Stimulated activated naive CD8-positive, alpha-beta T cell treated with anti-CD3 and anti-CD28 coated beads, Interleukin-15, Interleukin-2, amounts not matched to agents 100 U/mL and 50 U/mL, for 24 hours (primary cell): ENCODE data around the gene AGK.
A peak's percentile ranks its signal among the peaks of the same experiment; 100 is the strongest.
"Not testable (repeated sequence)": the region's sequence is repeated elsewhere in the genome, so short reads cannot be mapped to it uniquely, and the experiment has no call there.

ENCODE experiments used
- ATAC-seq: fragments of 150-1000 bp; cut with Tn5 transposase; one replicate; pipeline ENCODE4 v1.10.0; 2021
- DNase-seq: peaks from one replicate; pipeline ENCODE4 v3.0.0; 2021

AGK gene

DNA sequence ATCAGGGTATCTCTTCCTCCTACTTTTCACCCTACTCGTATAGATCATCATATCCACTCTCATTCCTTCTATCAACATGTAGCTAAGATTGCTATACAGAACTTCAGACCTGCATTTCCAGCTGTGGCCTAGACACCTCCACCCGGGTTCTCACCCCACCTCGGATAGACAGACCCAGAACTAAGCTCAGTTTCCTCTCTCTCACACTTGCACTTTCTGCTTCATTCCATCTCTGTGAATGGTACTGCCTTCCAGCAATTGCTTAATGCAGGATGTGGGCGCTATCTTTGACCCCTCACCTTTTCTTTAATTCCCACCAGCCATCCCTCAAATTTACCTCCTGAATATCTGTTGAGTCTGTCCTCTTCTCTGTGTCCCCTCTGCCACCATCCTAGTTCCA, 35.7 kb downstream of the AGK start:
- ATAC-seq = no peak
- no peak for DNase-seq

DNA sequence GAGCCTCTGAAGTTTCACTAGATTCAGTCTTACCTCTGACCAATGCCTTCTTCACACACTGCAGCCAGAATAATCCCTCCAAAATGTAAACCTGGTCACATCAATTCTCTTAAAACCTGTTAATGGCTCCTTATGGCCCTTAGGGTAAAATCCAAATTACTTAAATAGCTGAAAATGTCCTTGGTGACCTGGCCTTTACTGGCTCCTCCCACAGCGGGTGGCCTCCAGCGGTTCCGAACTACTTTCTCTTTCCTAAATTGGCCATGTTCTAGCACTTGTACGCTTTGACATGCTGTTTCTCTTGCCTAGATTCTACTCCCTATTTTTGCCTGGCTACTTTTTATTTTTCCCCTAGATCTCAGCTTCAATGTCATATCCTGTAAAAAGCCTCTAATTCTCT, 36.1 kb downstream of the AGK start:
- DNase-seq (no peak), ATAC-seq (no peak)

DNA sequence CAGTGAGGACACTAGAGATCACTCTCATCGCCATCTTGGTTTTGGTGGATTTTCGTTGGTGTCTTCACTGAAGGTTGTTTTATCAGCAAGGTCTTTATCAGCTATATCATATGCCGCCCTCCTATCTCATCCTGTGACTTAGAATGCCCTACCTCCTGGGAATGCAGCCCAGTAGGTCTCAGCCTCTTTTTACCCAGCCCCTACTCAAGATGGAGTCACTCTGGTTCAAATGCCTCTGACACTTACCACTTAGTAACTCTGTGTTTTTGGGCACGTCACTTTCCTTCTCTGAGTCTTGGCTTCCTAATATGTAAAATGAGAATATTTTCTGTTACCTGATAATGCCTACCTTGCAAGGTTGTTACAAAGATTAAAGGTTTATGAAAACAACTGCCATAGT, 37.7 kb downstream of the AGK start:
- no peak for DNase-seq
- no peak for ATAC-seq

DNA sequence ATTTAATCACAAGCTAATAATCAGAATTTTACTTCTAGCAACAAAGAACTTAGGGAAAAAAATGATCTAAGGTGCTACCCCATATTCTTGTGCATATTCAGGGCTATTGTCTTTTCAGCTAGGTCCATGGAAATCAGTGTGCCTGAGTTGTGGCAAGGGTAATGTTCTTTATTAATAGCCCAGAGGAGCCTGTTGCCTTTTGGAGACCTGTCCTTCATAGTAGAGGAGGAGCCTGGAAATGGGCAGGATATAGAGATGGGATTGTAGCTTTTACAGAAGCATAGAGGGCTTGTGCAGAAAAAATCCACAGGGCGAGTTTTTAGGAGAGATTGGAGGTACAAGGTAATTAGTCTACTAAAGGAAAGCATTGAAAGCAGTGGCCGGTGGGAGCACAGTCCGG, 38.9 kb downstream of the AGK start:
- ATAC-seq (no peak), DNase-seq (no peak)

DNA sequence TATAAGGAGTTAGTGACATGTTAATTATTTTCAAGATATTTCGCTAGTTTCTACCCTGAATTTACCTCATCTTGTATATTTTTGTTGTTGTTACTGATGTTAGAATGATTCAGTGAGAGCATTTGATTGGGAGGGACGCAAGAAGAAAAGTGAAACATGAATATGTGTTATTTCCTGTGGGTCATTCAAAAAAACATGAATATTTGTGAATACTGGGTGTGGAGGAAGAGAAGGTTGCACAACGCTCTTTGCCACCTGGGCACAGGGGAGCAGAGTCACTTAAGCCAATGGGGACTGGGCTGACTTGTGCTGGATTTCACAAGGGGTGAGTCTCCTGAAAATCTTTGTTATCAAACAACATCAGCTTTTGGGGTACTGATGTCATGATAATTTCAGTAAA, 39.5 kb downstream of the AGK start:
- no peak for DNase-seq

DNA sequence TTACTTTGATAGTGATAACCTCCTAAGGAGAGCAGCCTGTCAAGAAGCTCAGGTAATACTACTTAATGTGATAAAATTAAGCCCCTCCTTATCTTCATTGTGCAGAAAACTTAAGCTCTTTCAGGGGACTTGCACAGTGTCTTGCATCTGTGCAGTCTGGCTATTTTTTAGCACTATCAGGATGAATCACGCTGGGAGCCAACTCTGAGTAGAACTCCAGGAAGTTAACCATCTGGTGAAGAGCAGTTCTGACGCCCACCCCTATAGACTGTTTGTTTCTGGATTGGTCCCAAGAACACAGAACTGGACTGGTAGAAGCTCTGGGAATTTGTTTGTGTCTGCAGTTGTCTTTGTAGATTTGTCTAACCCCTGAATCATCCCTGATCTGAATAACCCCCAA, 41.9 kb downstream of the AGK start:
- ATAC-seq = peak; percentile 57
- no peak for DNase-seq

More for the DNA sequence above, 39.5 kb downstream of the AGK start:
- ATAC-seq = no peak

DNA sequence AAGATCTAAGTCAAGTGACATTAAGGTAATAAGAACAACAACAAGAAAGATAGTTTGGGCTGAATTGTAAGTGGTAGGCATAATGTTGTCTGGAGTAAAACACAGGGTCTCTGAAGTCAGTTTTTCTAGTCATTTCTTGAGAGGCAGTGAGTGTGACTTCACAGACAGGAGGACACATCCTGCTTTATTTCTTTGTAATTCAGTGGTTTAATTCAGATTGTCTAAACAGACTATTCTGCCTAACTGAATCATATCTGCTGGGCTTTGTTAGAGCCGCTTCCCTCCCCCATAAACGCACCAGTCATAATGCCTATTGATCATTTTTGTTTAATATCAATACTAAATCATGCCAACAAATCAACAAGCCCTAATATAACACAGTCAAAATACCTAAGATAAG, 46.8 kb downstream of the AGK start:
- DNase-seq (no peak), ATAC-seq (no peak)

DNA sequence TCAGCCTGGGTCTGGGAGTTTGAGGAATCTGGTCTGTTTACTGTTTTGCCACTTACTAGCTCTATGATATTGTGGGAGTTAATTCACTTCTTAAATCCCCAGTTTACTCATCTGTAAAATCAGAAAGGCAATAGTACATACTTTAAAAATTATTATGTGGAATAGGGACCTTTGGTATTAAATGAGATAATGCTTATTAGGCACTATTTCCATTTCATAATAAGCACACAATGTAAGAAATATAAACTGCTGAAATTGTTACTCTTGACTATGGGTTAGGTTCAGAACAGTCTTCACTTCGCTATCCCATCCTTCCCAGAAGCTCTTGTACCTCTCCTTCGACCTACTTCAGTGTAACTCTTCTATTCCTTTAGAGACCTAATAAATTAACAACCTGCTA, 47.2 kb downstream of the AGK start:
- DNase-seq (no peak), ATAC-seq (no peak)

DNA sequence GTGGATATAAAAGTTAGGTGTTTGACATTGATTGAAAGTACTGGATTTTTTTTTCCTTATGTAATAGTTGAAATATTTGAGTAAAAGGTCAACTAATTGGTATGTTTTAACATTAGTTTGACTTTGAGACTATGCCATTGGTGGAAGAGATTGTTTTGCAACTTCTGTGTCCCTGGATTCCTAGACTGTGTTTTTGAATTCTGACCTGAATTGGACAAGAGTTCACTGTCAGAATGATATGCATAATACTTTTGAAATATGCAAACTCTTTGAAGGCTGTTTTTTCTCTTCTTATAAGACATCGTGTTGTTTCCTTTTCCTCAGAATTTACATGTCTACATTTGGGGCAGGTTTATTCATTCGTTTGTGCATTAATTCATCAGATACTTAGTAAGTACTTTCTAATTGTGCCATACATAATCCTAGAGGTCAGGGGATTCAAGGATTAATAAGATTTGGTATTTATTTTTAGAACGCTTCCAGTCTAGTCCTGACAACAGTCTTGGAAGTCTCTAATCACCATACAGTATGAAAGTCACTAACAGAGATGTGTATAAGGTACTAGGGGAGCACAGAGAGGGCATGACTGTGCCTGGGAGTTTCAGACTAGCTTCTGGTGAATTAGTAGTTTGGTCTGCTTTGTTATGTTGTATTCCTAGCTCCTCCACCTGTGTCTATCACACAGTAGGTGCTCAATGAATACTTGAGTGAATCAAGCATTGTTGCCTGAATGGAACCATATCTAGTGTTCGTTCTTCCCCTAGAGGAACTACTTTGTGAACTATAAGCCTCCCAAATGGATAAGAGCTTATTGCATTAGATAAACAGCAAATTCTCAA, 49.2 kb downstream of the AGK start:
- DNase-seq = no peak
- no peak for ATAC-seq

DNA sequence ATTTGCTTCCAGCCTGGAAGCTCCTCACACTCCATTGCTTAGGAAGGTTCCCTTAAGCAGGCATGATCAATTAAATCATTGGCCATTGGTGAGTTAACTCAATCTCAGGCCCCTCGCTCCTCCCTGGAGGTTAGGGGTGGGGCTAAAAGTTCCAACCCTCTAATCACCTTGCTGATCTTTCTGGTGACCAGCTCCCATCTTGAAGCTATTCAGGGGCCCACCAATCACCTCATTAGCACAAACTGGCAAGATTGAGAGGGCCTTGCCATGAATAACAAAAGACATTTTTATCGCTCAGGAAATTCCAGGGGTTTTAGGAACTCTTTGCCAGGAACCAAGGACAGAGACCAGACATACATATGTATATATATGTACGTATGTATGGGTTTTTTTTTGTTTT, 58.4 kb downstream of the AGK start:
- DNase-seq (no peak), ATAC-seq (no peak)

DNA sequence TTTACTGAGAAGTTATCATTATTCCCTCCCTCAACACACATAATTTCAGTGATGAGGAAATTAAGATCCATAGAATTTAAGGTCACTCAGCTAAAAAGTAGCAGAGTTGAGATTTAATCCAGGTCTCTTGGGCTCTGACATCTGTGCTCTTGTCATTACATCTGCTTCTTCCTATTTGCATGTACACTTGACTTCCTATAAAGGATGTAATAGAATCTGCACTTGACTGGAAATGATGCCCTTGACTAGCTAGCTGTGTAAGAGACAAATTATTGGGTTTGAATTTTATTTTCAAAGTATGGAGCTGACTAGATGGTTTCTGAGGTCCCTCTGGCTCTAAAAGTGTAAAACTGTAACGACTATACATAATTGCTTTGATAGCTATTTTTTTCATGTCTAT, 59.5 kb downstream of the AGK start:
- ATAC-seq = no peak
- DNase-seq = no peak

DNA sequence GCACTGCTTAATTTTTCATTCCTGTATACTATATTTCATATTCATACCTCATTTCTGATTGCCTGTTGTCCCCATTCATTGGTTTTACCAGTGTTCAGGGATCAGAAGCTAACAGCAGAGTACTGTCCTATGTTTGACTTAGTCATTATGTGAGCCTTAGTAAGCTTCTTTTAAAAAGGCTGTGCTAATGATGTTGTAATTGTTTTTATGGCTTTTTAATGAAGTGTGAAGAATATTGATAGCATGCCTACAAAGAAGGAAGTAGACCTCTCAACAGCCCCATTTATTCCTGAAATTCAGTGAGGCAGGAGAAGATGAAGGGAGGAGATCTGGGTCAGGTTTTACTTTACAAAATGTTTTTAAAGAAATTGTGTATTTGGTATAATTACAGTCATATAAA, 61.7 kb downstream of the AGK start:
- DNase-seq = no peak
- ATAC-seq = no peak

DNA sequence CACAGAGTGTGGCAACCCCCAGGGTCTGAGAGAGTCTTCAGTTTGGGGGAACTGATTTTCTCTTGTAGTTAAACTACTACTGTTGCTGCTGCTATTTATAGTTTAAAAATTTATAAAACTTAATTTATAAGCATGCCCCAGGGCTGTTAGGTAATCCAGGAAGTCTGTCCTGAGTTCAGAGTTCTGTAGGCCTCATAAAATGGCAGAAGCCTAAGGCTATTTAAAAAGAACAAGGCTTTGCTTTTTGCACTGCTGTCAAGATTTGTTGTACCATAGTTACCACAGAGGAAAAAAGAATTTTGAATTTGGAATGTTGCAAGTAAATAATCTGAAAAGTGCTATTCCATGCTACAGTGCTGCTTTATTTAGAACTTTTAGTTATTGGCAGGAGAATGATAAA, 66.1 kb downstream of the AGK start:
- DNase-seq (no peak), ATAC-seq (no peak)

DNA sequence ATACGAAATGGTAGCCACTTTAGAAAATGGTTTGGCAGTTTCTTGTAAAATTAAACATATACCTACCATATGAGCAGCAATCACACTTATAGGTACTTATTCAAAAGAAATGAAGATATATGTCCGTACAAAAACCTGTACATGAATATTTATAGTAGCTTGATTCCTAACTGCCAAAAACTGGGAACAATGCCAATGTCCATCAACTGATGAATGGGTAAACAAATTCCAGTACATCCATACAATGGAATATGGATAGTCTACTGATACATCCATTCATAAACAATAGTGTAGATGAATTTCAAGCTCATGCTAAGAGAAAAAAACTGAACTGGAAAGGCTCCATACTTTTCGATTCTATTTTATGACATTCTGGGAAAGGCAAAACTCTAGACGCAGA, 68.5 kb downstream of the AGK start:
- ATAC-seq = no peak
- DNase-seq = no peak

DNA sequence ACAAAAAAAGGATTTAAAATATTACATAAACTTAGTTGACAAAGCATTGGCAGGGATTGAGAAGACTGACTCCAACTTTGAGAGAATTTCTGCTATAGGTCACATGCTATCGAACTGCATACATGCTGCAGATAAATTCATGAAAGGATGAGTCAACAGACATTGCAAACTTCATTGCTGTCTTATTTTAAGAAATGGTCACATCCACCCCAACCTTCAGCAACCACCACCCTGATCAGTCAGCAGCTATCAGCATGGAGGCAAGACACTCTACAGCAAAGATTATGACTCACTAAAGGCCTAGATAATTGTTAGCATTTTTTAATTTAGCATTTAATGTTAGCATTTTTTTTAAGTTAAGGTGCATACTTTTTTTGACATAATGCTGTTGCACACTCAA, 73.6 kb downstream of the AGK start:
- ATAC-seq (no peak), DNase-seq (no peak)

DNA sequence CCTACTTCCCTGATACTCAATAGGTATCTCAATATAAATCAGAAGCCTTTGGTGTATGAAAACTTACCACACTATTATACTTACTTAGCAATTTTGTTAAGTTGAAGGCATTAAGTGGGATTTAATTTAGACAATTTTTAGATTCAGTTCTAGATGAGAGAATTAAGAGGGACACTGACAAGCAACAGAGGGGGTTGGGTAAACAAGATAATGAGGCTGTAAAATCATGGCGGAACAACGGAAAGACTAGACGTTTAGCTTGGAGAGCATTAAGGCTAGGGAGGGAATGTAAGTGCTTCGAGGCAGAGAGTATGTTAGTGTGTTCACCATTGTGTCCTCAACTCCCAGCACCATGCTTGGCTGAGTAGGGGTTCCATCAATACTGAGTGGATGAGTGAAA, 79.4 kb downstream of the AGK start:
- no peak for ATAC-seq

DNA sequence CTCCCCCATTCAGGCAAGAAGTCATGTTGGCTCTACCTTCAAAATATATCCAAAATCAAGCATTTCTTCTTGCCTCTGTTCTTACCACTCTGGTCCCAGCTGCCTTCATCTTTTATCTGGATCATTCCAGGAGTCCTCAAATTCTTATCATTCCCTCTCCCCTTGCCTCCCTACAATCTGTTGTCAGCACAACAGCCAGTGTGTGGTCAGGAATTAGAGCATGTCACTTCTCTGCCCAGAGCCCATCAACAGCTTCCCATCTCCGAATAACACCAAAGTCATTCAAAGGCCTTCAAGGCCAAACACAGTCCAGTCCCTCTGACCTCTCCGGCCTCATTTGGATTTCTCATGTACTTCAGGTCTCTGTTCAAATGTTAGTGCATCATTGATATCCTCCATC, 80.3 kb downstream of the AGK start:
- DNase-seq (no peak), ATAC-seq (no peak)

More for the DNA sequence above, 79.4 kb downstream of the AGK start:
- DNase-seq = no peak

DNA sequence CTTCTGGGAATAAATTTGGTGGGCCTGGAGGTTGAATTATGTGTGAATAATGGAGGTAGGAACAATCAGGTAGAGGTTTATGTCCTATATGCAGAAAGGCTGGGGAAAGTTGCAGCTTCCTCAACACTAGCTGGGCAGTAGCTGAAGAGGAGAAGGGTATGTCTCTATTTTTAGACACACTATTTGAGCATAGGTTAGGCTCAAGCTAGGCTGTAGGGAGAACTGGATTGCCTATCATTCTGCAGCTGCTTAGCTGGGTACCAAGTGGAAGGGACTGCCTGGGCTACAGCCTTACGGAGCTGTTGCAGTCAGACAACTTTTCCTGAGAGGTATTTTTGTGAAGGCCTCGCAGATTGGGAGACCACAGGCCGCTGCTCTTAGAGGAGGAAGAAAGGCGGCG, 82.9 kb downstream of the AGK start:
- DNase-seq (no peak), ATAC-seq (no peak)

DNA sequence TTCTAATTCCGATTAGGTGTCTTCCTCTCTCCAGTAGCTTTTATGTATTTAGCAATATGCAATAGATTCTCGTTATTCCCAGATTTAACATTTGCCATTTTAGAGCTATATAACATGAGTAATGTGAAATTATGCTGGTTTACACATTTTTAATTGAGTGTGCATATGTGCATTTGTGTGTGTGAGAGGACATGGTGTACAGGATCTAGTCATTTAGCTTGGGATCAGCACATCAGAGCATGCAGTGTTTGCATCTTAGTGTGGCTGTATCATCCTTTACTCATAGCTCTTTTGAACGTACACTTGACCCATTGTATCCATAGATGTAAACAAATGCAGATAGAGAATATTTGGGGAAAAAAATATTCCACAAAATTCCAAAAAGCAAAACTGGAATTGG, 84.8 kb downstream of the AGK start:
- ATAC-seq (no peak), DNase-seq (no peak)

DNA sequence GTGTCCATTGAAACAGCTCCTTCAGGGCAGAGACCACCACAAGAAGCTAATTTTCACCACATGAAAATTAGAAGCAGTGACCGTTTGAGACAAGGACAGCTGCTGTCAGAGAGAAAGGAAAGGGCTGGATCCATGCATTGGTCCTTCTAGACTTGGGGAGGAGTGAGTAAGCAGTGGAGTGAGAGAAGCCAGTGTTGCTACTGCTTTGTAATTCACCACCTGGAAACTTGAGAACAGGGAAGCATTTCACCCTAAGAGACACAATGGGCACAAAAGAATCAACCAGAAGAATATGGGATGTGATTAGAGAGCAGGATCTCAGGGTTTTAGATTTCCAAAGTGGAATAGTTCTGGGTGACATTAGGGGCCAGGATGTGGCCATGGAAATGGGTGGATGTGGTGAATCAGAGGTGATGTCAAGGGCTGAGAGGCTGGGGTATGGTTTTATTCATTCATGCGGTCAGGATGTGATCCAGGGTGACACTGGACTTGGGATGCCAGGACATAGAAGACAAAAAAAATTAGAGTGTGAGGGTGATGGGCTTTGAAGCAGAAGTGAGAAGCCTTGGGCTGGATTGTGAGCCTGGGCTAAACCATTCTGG, 89.1 kb downstream of the AGK start:
- ATAC-seq (no peak), DNase-seq (no peak)

DNA sequence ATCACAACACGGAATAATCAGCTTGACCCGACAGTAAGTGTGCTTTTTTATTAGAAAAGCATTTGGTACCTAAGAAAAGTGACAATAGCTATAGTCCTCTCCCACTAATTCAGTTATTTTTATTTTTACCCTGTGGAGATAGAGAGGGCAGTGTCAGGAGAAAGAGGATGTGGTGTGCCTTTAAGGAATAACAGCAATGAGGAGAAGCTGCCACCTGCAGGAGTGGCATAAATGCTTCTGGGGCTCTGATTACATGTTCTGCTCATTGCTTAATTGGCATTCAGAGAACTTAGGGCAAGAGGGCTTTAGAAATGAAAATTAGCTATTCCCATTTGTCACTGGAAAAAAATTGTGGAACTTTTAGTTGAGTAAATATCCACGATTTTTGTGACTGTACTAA, 90.7 kb downstream of the AGK start:
- no peak for ATAC-seq
- no peak for DNase-seq

DNA sequence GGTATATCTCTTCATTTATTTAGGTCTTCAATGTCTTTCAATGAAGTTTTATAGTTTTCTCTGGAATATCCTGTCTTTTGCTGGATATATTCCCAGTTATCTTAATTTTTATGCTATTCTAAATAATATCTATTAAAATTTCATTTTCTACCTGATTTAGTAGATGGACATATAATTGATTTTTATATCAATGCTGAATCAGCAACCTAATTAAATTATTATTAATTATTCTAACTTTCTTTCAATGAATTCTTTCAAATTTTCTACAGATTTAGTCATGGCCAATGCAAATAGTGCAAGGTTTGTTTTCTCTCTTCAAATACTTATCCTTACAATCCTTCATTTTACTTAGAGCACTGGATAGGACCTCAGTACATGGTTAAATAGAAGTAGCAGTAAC, 94.0 kb downstream of the AGK start:
- ATAC-seq (no peak), DNase-seq (no peak)

DNA sequence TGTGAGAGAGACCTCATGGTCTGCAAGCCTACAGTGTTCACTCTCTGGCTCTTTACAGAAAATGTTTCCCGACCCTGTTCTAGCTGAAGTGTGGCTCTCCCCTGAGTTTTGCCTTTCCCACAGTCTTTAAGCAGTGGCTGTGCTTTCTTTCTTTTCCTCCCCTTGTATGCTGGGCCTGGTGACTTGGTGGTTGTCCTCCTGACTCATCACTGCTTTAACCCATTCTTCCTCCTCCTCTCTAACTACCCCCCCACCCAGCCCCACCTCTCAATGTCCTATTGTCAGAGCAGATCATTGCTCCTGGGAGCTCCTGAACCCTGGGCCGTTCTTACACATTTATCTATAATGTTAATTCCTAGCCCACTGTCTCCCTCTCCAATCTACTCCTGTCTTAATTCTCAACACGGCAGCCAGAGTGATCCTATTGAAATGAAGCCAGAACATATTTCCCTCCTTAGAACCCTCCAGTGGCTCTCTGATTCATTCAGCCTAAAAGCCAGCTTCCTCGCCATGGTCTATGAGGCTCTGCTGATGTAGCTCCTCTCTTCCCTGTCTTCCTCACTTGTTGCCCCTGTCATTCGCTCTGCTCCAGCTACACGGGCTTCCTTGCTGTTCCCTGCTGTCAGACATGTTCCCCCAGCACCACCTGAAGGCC, 95.7 kb downstream of the AGK start:
- no peak for DNase-seq
- peak; percentile 40 for ATAC-seq

DNA sequence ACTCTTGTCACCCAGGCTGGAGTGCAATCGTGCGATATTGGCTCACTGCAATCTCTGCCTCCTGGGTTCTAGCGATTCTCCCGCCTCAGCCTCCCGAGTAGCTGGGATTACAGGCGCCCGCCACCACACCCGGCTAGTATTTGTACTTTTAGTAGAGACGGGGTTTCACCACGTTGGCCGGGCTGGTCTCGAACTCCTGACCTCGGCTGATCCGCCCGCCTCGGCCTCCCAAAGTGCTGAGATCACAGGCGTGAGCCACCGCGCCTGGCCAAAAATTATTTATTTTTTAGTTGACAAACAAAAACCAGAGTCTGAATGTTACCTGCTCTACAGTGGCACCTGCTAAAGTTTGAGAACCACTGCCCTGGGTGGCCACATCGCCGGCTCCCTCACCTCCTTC, 96.5 kb downstream of the AGK start:
- ATAC-seq = not testable (repeated sequence)

More for the DNA sequence above, 96.5 kb downstream of the AGK start:
- DNase-seq = not testable (repeated sequence)
